Left renal cortex interstitium (tissue), 4 donors: Measurements from ENCODE around the gene ANKRD65. TPM values are rescaled to one million over a fixed set of nuclear protein-coding genes. Genes with fewer than 3 reads are reported as not detected.

Experiments used
- DNase-seq, 4 donors: peaks; one replicate each; pipeline ENCODE4 v3.0.0-alpha.2; 2013; ENCODE audit warnings: low read depth in 4 of 4, low spot score in 2 of 4, missing footprints in 1 of 4
- polyA plus RNA-seq, 4 donors: library from polyadenylated mRNA; unstranded; fragments of 120-200 nt; gene quantifications; one replicate each; pipeline ENCODE4 v1.2.1, GENCODE V29; 2013; ENCODE audit not compliant: insufficient read length in 4 of 4

The ANKRD65 gene
- polyA plus RNA-seq, 4 donors = 5.1 to 27.6 (median 12.1) TPM

- DNase-seq = no peak
Observed at GRCh38 chr1:1442069-1442770, 21.1 kb upstream of the ANKRD65 start.

DNA sequence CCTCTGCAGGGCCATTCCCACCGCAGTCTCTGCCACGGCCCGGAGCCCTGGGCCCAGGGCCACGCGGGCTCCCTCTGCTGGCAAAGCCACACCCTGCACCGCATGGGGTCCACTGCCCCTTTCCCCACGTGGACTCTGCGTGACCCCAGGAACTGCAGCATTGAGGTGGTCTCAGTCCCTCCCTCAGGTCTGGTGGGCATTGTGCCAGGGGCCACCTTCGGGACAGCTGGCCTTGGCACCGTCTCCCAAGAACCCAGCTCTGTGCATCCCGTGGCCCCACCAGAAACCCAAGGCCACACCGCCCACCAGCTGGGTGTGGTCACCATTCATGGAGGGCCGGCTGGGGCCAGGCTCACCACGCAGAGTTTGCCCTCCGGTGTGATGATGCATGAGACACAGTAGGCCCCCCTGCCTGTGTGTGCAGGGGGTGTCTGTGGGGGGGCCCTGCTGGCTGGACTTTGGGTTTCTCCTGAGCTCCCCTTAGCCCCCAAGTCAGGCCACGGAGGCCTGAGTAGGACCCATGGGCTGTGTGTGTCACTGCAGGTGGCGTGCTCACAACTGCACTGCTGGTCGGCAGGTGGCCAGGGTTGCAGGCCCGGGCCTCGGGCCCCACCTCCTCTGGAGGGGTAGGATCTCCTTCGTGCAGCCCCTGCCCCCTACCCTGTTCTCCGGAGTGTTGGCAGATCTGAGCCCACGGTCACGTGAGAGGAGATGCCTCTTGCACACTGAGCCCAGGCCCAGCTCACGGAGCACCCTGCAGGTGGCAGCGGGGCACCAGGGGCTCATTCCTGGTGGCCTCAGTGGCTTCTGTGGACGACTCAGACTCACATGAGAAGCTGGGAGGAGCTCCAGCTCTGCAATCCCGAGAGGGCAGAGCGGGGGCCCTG is 20.2 kb upstream of the ANKRD65 start:
- DNase-seq = no peak

DNA sequence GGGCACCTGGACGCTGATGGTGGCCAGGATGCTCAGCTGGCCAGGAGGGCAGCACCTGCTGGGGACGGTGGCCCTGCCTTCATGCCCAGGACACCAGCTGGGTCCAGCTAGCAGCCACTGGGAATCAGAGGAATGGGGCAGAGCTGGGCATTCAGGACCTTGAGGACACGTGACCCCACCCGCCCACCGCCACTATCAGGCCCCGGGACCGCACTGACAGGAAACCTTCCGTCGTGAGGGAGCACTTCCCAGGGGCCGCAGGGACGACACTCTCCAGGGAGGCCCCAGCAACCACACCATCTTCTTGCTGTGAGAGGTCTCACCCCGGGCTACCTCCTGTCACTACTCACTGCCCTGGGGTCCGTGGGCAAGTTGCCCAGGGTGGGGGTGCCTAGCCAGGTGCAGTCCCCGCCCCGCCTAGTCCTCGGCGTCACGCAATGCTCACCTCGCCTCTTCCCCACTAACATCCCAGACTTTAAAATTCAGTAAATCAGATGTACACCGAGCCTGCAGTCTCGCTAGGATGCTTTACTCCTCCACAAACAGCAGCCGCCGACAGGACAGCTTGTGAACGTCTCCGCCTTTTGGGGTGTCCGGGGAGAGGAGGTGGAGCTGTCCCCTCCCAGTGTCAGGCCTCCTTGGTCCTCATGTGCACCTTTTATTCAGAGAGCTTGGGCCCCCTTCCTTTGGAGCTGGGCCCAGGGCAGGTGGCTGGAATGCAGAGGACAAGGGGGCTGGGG is 19.4 kb upstream of the ANKRD65 start:
- no peak for DNase-seq

- DNase-seq = no peak
Observed at GRCh38 chr1:1439546-1440261, 18.6 kb upstream of the ANKRD65 start.

- DNase-seq = no peak
Observed at GRCh38 chr1:1438531-1439381, 17.7 kb upstream of the ANKRD65 start.

DNA sequence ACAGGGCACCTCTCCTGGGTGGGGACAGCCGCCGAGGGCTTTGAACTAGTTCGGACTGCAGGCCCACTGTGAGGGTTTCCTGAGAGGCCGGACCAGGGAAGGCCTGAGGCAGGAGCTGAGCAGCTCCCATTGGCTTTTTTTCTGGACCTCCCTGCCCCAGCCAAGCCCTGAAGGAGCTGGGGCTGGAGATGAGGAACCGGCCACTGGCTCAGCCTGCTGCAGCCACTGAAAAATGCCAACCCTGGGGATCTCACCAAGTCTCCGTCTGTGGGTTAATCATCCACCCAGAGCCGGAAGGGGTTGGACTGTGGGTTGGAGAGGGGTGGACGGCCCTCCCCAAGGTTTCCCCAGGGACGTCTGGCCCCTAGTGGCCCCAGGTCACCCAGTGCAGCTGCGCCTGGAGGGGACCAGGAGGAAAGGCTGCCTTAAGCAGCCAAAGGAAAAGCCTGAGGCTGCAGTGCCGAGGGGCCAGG is 16.9 kb upstream of the ANKRD65 start:
- DNase-seq = no peak

- no peak for DNase-seq
Observed at GRCh38 chr1:1437033-1437903, 16.2 kb upstream of the ANKRD65 start.

GRCh38 chr1:1436630-1437032 is 15.6 kb upstream of the ANKRD65 start:
- no peak for DNase-seq

GRCh38 chr1:1435911-1436629 is 15.0 kb upstream of the ANKRD65 start:
- no peak for DNase-seq

DNA sequence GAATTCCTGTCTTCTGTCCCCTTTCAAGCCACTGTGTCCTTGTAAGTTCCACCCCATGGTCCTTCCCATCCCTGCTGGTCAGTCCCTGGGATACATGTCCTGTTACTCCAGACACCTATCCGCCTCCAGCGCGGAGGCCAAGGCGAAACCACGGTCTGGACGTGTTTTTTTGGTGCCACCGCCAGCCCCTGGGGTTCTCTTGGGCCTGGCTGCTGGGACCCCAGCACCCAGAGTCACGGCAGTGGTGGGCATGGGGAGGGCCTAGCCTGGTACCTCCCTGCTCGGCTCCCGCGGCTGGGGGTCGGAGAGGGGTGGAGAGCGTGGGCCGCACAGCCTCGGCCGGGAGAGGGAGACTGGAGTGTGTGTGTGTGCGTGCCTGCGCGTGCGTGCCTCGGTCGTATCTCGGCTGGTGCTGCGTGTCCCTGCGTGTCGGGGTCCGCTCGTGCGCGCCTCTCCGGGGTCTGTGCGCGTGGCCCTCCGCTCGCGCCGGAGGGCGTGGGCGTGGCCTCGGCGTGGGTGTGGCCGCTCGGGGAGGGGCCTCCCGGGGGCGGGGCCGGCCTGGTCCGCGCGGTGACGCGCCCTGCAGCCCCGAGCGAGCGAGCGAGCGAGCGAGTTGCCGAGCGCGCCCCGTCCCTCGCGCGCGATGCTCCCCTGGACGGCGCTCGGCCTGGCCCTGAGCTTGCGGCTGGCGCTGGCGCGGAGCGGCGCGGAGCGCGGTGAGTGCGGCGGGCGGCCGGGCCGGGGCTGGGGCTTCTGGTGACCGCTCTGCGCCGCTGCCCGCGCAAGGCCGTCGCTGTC is 14.2 kb upstream of the ANKRD65 start, which contains the start of gene VWA1:
Gene VWA1, plus strand, starts transcription at position 585 of the 798 bp plus-strand sequence. Its CDS starts 59 bp downstream, at position 644.
- DNase-seq = no peak

- DNase-seq = no peak
Observed at GRCh38 chr1:1434824-1435105, 13.7 kb upstream of the ANKRD65 start.

- no peak for DNase-seq
Observed at GRCh38 chr1:1434131-1434823, 13.2 kb upstream of the ANKRD65 start.

- DNase-seq = no peak
Observed at GRCh38 chr1:1433804-1434130, 12.7 kb upstream of the ANKRD65 start.

DNA sequence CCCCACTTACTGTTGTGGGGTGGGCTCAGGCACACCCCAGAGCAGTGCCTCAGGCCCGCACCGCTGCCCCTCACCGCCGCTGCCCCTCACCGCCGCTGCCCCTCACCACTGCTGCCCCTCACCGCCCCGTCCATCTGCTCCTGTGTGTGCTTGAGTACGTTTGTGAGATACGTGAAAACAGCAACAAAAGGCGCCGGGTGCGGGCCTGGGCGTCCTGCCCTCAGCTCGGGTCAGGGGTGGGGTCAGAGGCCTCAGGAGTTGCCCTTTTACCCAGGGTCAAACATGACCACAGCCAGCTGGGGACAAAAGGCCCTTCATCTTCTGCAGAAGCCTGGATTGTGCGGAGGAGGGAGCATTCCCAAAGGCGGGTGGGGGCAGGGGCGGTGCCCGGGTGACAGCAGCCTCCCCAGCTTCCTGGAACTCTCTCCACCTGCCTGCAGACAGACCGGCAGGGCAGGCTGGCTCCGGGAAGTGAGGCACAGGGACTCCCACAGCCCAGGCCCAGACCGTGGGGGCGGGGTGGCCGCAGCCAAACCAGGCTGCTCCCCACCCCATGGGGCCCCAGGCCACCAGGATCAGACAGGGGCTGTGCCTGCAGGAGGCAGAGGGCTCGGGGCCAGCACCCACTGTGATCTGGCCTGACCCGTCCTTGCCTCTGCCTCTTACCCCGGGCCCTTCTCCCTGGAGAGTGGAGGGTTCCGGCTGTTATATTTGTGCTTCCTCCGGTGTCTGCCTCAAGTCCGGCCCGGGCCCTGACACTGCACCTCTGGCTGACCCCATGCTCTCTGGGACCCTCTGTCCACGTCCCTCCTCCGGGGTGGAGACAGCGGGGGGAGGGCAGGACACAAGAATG is 12.1 kb upstream of the ANKRD65 start:
- no peak for DNase-seq

GRCh38 chr1:1432274-1432950 is 11.3 kb upstream of the ANKRD65 start:
- no peak for DNase-seq
